ENCODE data around the gene HERC3. TPM values are rescaled to one million over a fixed set of nuclear protein-coding genes. Genes with fewer than 3 reads are reported as not detected.

Gene HERC3
- total and polyA plus RNA-seq, 10 of the 15 experiments (the other 5 are each of a cell fraction or from before 2014, with no cell fraction given): 0.52 to 18.2 (median 2.8) TPM

- TF ChIP-seq, protein P1, sequence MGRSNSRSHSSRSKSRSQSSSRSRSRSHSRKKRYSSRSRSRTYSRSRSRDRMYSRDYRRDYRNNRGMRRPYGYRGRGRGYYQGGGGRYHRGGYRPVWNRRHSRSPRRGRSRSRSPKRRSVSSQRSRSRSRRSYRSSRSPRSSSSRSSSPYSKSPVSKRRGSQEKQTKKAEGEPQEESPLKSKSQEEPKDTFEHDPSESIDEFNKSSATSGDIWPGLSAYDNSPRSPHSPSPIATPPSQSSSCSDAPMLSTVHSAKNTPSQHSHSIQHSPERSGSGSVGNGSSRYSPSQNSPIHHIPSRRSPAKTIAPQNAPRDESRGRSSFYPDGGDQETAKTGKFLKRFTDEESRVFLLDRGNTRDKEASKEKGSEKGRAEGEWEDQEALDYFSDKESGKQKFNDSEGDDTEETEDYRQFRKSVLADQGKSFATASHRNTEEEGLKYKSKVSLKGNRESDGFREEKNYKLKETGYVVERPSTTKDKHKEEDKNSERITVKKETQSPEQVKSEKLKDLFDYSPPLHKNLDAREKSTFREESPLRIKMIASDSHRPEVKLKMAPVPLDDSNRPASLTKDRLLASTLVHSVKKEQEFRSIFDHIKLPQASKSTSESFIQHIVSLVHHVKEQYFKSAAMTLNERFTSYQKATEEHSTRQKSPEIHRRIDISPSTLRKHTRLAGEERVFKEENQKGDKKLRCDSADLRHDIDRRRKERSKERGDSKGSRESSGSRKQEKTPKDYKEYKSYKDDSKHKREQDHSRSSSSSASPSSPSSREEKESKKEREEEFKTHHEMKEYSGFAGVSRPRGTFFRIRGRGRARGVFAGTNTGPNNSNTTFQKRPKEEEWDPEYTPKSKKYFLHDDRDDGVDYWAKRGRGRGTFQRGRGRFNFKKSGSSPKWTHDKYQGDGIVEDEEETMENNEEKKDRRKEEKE (IDR thresholded peaks at IDR 0.05): no peak
- no peak for TF ChIP-seq ZSCAN29 (IDR thresholded peaks at IDR 0.05)
- no peak for TF ChIP-seq BCL3 (IDR thresholded peaks at IDR 0.05; ENCODE audit: borderline replicate concordance, insufficient read depth, low read depth, low read length, poor library complexity, severe bottlenecking)
- TF ChIP-seq CBX5 (IDR thresholded peaks at IDR 0.05; ENCODE audit: low read depth): no peak
- TF ChIP-seq CHD1 (IDR thresholded peaks at IDR 0.05; ENCODE audit: low read depth, low read length): no peak
- TF ChIP-seq GATAD2B (conservative IDR thresholded peaks at IDR 0.05; ENCODE audit: low read depth): no peak
Observed at GRCh38 chr4:88718098-88718497, 125.8 kb downstream of the HERC3 start (continued).

DNA sequence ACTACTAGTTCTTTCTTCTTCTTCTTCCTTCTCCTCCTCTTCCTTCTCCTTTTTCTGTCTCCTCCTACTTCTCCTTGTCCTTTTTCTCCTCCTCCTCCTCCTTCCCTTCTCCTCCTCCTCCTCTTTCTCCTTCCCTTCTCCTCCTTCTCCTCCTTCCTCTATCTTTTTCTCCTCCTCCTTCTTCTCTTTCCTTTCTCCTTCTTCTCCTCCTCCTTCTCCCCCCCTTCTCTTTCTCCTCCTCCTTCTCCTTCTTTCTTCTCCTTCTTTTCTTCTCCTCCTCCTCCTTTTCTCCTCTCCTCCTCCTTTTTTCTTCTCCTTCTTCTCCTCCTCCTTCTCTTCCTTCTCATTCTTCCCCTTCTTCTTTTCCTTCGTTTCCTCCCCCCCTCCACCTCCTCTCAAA is 127.1 kb downstream of the HERC3 start:
- Histone ChIP-seq H3K79me2 (ENCODE audit: control insufficient read depth, insufficient read depth, low read length) (no peaks in the 10 kb centered on the region), H3K4me3 (no peak overlapping the region), H3K27me3 (replicated peaks in 1 of 2; ENCODE audit: control insufficient read depth in 2 of 2, insufficient read depth in 2 of 2, low read length in 1 of 2) (no peaks in the 10 kb centered on the region), H3K9me3 (replicated peaks; ENCODE audit: control insufficient read depth, insufficient read depth, low read length) (peaks cover 3% of the 10 kb centered on the region; the same call in 2 of the 3 replicates), H3K9ac (ENCODE audit: control insufficient read depth, insufficient read depth, low read length) (no peak overlapping the region), H4K20me1 (ENCODE audit: control insufficient read depth, insufficient read depth) (no peaks in the 10 kb centered on the region), H3K4me1 (ENCODE audit: control insufficient read depth, insufficient read depth, low read length) (no peaks in the 10 kb centered on the region), H2AFZ (ENCODE audit: control insufficient read depth, low read depth, low read length) (no peak overlapping the region), H3K4me2 (ENCODE audit: control insufficient read depth, insufficient read depth) (no peak overlapping the region), H3K27ac (ENCODE audit: control insufficient read depth, insufficient read depth) (no peak overlapping the region), H3K36me3 (ENCODE audit: control insufficient read depth in 2 of 2, insufficient read depth in 2 of 2, low read length in 1 of 2) (no peaks in the 10 kb centered on the region)
- POLR2A ChIA-PET: no interaction called here
- no peak for FAIRE-seq
- RAD21 ChIA-PET (ENCODE audit: unreplicated experiment): no interaction called here
- ATAC-seq: no peak
- CTCF ChIA-PET: no interaction called here
- intact Hi-C loops (cut with micrococcal nuclease; ENCODE audit: unreplicated experiment) (no loop called here), in situ Hi-C loops (cut with MboI) (no loop called here)
- SMC1A ChIA-PET (ENCODE audit: uncharacterized antibody, unreplicated experiment): no interaction called here
- no peak for TF ChIP-seq BACH1 (IDR thresholded peaks at IDR 0.05; ENCODE audit: borderline replicate concordance)
- TF ChIP-seq KAT2A (conservative IDR thresholded peaks at IDR 0.05; ENCODE audit: control insufficient read depth, low read depth, low read length): no peak
- TF ChIP-seq PBX3 (IDR thresholded peaks at IDR 0.05; ENCODE audit: insufficient replicate concordance, low read depth, low read length): no peak
- no peak for TF ChIP-seq RAD51 (IDR thresholded peaks at IDR 0.05)
- no peak for TF ChIP-seq MEF2A (IDR thresholded peaks at IDR 0.05; ENCODE audit: insufficient read depth, low read depth, low read length)
- TF ChIP-seq IRF4 (IDR thresholded peaks at IDR 0.05; ENCODE audit: low read depth, low read length): no peak
- no peak for DNase-seq (ENCODE audit: low read depth, low spot score)
- no TSS peak for BruUV-seq (replicated peaks)
- whole genome bisulfite sequencing (ENCODE audit: insufficient coverage, insufficient replicate concordance, low lambda C conversion rate, missing lambda C conversion rate): 77% methylated on average over 1 of the region's 1 CpG
